IMR-90 (cell line): ENCODE results near the gene XRCC3. TPM values are rescaled to one million over a fixed set of nuclear protein-coding genes. Genes with fewer than 3 reads are reported as not detected.

ENCODE experiments used
- ATAC-seq: fragments of 200-7000 bp; cut with Tn5 transposase; 2 replicates; pipeline ENCODE4 v1.9.1; 2020; ENCODE audit warnings: low read depth, mild to moderate bottlenecking, moderate library complexity
- BruUV-seq: library from RNA; stranded (reverse); fragments of 400-500 nt; replicated peaks from 2 replicates; lab custom pipeline; 2021; lab: Mats Ljungman, UMichigan
- CTCF ChIA-PET: fragments of 300-600 bp; formaldehyde crosslinking; extraction: SDS; loops from one replicate; lab custom pipeline; 2021; ENCODE audit warnings: antibody characterized with exemption; lab: Yijun Ruan, JAX
- POLR2A ChIA-PET: fragments of 300-600 bp; sonication (Branson Sonifier 250); formaldehyde crosslinking; loops from one replicate; lab custom pipeline; 2022; ENCODE audit warnings: antibody characterized with exemption; ENCODE audit not compliant: unreplicated experiment; lab: Charles Lee
- DNase-seq: peaks from one replicate; pipeline ENCODE4 v3.0.0; 2013
- H2AFZ ChIP-seq: replicated peaks from 2 replicates; pipeline ENCODE3; 2013; ENCODE audit warnings: low read length, mild to moderate bottlenecking; ENCODE audit not compliant: poor library complexity
- H2AK5ac ChIP-seq: 2 replicates; pipeline ENCODE4 v1.6.1; 2013; ENCODE audit warnings: low read depth, low read length, inconsistent platforms
- H2AK9ac ChIP-seq: replicated peaks from 2 replicates; pipeline ENCODE3; 2013; ENCODE audit warnings: mild to moderate bottlenecking, low read depth, low read length, moderate library complexity; ENCODE audit not compliant: poor library complexity
- H2BK120ac ChIP-seq: 2 replicates; pipeline ENCODE4 v1.6.1; 2013; ENCODE audit warnings: low read depth, low read length, inconsistent platforms
- H2BK15ac ChIP-seq: 3 replicates; pipeline ENCODE4 v1.6.1; 2013; ENCODE audit warnings: low read depth, low read length, inconsistent platforms
- H2BK20ac ChIP-seq: 2 replicates; pipeline ENCODE4 v1.6.1; 2013; ENCODE audit warnings: low read depth, mild to moderate bottlenecking, inconsistent platforms, low read length, moderate library complexity
- H2BK5ac ChIP-seq: 2 replicates; pipeline ENCODE4 v1.6.1; 2013; ENCODE audit warnings: mild to moderate bottlenecking, low read depth, low read length, inconsistent platforms; ENCODE audit not compliant: poor library complexity, severe bottlenecking
- H3K14ac ChIP-seq: replicated peaks from 2 replicates; pipeline ENCODE4 v1.6.1; 2013; ENCODE audit warnings: low read depth, low read length, inconsistent platforms
- H3K18ac ChIP-seq: 2 replicates; pipeline ENCODE4 v1.6.1; 2013; ENCODE audit warnings: low read depth, low read length, control low read depth
- H3K23ac ChIP-seq: 2 replicates; pipeline ENCODE4 v1.6.1; 2013; ENCODE audit warnings: low read depth, low read length, inconsistent platforms
- H3K27ac ChIP-seq: 2 replicates; pipeline ENCODE4 v1.5.1; 2013; ENCODE audit warnings: mild to moderate bottlenecking, control low read depth, low read length; ENCODE audit not compliant: insufficient read depth
- H3K27me3 ChIP-seq: 2 replicates; pipeline ENCODE4 v1.6.1; 2013; ENCODE audit warnings: low read length; ENCODE audit not compliant: control insufficient read depth, insufficient read depth
- H3K36me3 ChIP-seq: 2 replicates; pipeline ENCODE4 v1.6.1; 2013; ENCODE audit warnings: low read length, mixed read lengths; ENCODE audit not compliant: control insufficient read depth, insufficient read depth
- H3K4ac ChIP-seq: 2 replicates; pipeline ENCODE4 v1.6.1; 2013; ENCODE audit warnings: low read depth, low read length, inconsistent platforms
- H3K4me1 ChIP-seq: 2 replicates; pipeline ENCODE4 v1.6.1; 2013; ENCODE audit warnings: low read length, mixed read lengths; ENCODE audit not compliant: control insufficient read depth, insufficient read depth
- H3K4me2 ChIP-seq: 2 replicates; pipeline ENCODE4 v1.6.1; 2013; ENCODE audit warnings: low read depth, mild to moderate bottlenecking, control low read depth, low read length, moderate library complexity
- H3K4me3 ChIP-seq: 2 replicates; pipeline ENCODE4 v1.5.1; 2013; ENCODE audit warnings: low read depth, mild to moderate bottlenecking, control low read depth, low read length, moderate library complexity; ENCODE audit not compliant: insufficient read depth
- H3K56ac ChIP-seq: 2 replicates; pipeline ENCODE4 v1.6.1; 2013; ENCODE audit warnings: low read length, inconsistent platforms; ENCODE audit not compliant: insufficient read depth; ENCODE audit errors: extremely low read depth
- H3K79me1 ChIP-seq, 2 experiments: 2 replicates each; pipeline ENCODE4 v1.6.1; 2013; ENCODE audit warnings: low read length in 2 of 2, inconsistent platforms in 1 of 2, low read depth in 1 of 2
- H3K9ac ChIP-seq: 2 replicates; pipeline ENCODE4 v1.6.1; 2013; ENCODE audit warnings: low read depth, low read length, control low read depth
- H3K9me1 ChIP-seq: 2 replicates; pipeline ENCODE4 v1.6.1; 2013; ENCODE audit warnings: low read length, inconsistent platforms; ENCODE audit not compliant: insufficient read depth
- H3K9me3 ChIP-seq: 2 replicates; pipeline ENCODE4 v1.6.1; 2013; ENCODE audit warnings: low read length; ENCODE audit not compliant: control insufficient read depth, insufficient read depth
- H4K20me1 ChIP-seq: 2 replicates; pipeline ENCODE4 v1.6.1; 2013; ENCODE audit warnings: low read length, inconsistent platforms; ENCODE audit not compliant: insufficient read depth
- H4K5ac ChIP-seq: 2 replicates; pipeline ENCODE4 v1.6.1; 2013; ENCODE audit warnings: mild to moderate bottlenecking, low read depth, low read length, control low read depth
- H4K8ac ChIP-seq, 2 experiments: 2 replicates each; pipeline ENCODE4 v1.6.1; 2013; ENCODE audit warnings: low read depth in 2 of 2, low read length in 2 of 2, control low read depth in 1 of 2, inconsistent platforms in 1 of 2
- H4K91ac ChIP-seq: 2 replicates; pipeline ENCODE4 v1.6.1; 2013; ENCODE audit warnings: low read depth, low read length, inconsistent platforms; ENCODE audit not compliant: insufficient read depth
- CEBPB ChIP-seq: IDR thresholded peaks from 2 replicates; pipeline ENCODE4 v1.6.1; 2012; ENCODE audit warnings: low read depth, low read length, improper control_type of control experiment
- CHD1 ChIP-seq: IDR thresholded peaks from 2 replicates; pipeline ENCODE4 v1.6.1; 2012; ENCODE audit warnings: low read depth, low read length, improper control_type of control experiment
- ELK1 ChIP-seq: fragments of 150-350 bp; IDR thresholded peaks from 2 replicates; pipeline ENCODE4 v1.6.1; 2016; ENCODE audit warnings: low read depth, mild to moderate bottlenecking, low read length, moderate library complexity, borderline replicate concordance
- FOS ChIP-seq: fragments of 150-350 bp; IDR thresholded peaks from 2 replicates; pipeline ENCODE4 v1.6.1; 2016; ENCODE audit warnings: low read depth, low read length
- MAFK ChIP-seq: IDR thresholded peaks from 2 replicates; pipeline ENCODE4 v1.6.1; 2012; ENCODE audit warnings: low read depth, low read length, improper control_type of control experiment
- MAZ ChIP-seq: IDR thresholded peaks from 2 replicates; pipeline ENCODE4 v1.6.1; 2012; ENCODE audit warnings: low read depth, mild to moderate bottlenecking, low read length, improper control_type of control experiment, moderate library complexity, borderline replicate concordance
- MXI1 ChIP-seq: IDR thresholded peaks from 2 replicates; pipeline ENCODE4 v1.6.1; 2012; ENCODE audit warnings: low read depth, mild to moderate bottlenecking, low read length, moderate library complexity, borderline replicate concordance
- NFE2L2 ChIP-seq: fragments of 150-350 bp; IDR thresholded peaks from 2 replicates; pipeline ENCODE4 v1.6.1; 2016; ENCODE audit warnings: low read depth, mild to moderate bottlenecking, low read length
- POLR2A ChIP-seq: IDR thresholded peaks from 2 replicates; pipeline ENCODE4 v1.6.1; 2012; ENCODE audit warnings: mild to moderate bottlenecking, low read depth, low read length
- RAD21 ChIP-seq: IDR thresholded peaks from 2 replicates; pipeline ENCODE4 v1.6.1; 2012; ENCODE audit warnings: low read length, improper control_type of control experiment
- RCOR1 ChIP-seq: IDR thresholded peaks from 2 replicates; pipeline ENCODE4 v1.6.1; 2012; ENCODE audit warnings: mild to moderate bottlenecking, low read length, improper control_type of control experiment; ENCODE audit not compliant: insufficient replicate concordance
- RFX5 ChIP-seq: IDR thresholded peaks from 2 replicates; pipeline ENCODE4 v1.8.0; 2012; ENCODE audit warnings: low read depth, mild to moderate bottlenecking, low read length, moderate library complexity
- SMC3 ChIP-seq: fragments of 150-350 bp; IDR thresholded peaks from 2 replicates; pipeline ENCODE4 v1.6.1; 2016; ENCODE audit warnings: low read depth, mild to moderate bottlenecking, antibody characterized with exemption, low read length, moderate library complexity
- WGBS, 2 experiments: methylation state at CpG; one replicate each; pipeline versions ENCODE4 v1.1.5 to v1.1.7; 2013; ENCODE audit warnings: missing lambda C conversion rate in 2 of 2; ENCODE audit not compliant: insufficient read length in 1 of 2; ENCODE audit errors: extremely low coverage in 2 of 2; 5-methylcytosine and 5-hydroxymethylcytosine counted together
- dilution Hi-C: fragments of 300-500 bp; cut with HindIII; formaldehyde crosslinking; loops from one replicate; pipeline ENCODE4 v1.14.3; 2018; ENCODE audit warnings: low sequenced_read_pairs; ENCODE audit not compliant: unreplicated experiment
- in situ Hi-C: fragments of 300-500 bp; cut with MboI; formaldehyde crosslinking; loops from 3 replicates; pipeline ENCODE4 v1.14.3; 2019; ENCODE audit warnings: low sequenced_read_pairs, inconsistent platforms, mixed read lengths
- intact Hi-C: fragments of 100-400 bp; cut with micrococcal nuclease; formaldehyde crosslinking; loops from 2 replicates; pipeline ENCODE4 v1.10.0; 2022
- polyA plus RNA-seq, 3 experiments: library from polyadenylated mRNA; depleted of rRNA; stranded (reverse); fragments of >200 nt; gene quantifications; 2 replicates each; pipeline ENCODE4 v1.2.3, GENCODE V29; 2012; ENCODE audit warnings: low replicate concordance in 1 of 3
- total RNA-seq: library from RNA; depleted of rRNA; stranded (reverse); fragments of >200 nt; gene quantifications from 2 replicates; pipeline ENCODE4 v1.2.3, GENCODE V29; 2012
- TF ChIP-seq, protein P1 (sequence below): fragments of 150-350 bp; IDR thresholded peaks from 2 replicates; pipeline ENCODE4 v1.6.1; 2017; ENCODE audit warnings: mild to moderate bottlenecking, antibody characterized with exemption, low read length, low read depth
- TF ChIP-seq, protein P2 (sequence below): conservative IDR thresholded peaks from 2 replicates; pipeline ENCODE4 v1.5.1; 2012; ENCODE audit warnings: mild to moderate bottlenecking, low read depth, low read length, improper control_type of control experiment

XRCC3 gene
- total and polyA plus RNA-seq, 2 of the 4 experiments (the other 2 are of a cell fraction) = 8.1 to 9.5 TPM

GRCh38 chr14:103745424-103745823 lies 30.2 kb upstream of the XRCC3 start:
- no peak overlapping the region for H2AK5ac ChIP-seq
- no peak overlapping the region for H4K8ac ChIP-seq
- ChIA-PET POLR2A (no interaction called here), CTCF (no interaction called here)
- no peaks in the 10 kb centered on the region for H3K36me3 ChIP-seq
- H4K5ac ChIP-seq = no peak overlapping the region
- H3K9ac ChIP-seq = no peak overlapping the region
- no peak overlapping the region for H2BK120ac ChIP-seq
- H3K56ac ChIP-seq = no peak overlapping the region
- ATAC-seq (no peak), DNase-seq (no peak)
- in situ Hi-C loops = no loop called here
- H2BK20ac ChIP-seq = no peak overlapping the region
- no peak overlapping the region for H2AFZ ChIP-seq
- H3K14ac ChIP-seq = no peak overlapping the region
- no peak overlapping the region for H3K27ac ChIP-seq
- peaks cover 2% of the 10 kb centered on the region; the same call in 1 of the 2 replicates for H3K4me1 ChIP-seq
- no peak overlapping the region for H3K4me2 ChIP-seq
- 0 out of 4 replicates have a peak, but pooled peaks cover 0 to 2% of the 10 kb centered on the region in 2 experiments for H3K79me1 ChIP-seq
- intact Hi-C loops = no loop called here
- H3K9me1 ChIP-seq = peaks cover 7% of the 10 kb centered on the region; the same call in 1 of the 2 replicates
- no peak overlapping the region for H2AK9ac ChIP-seq
- H3K4me3 ChIP-seq = no peak overlapping the region
- no TSS peak for BruUV-seq
- no peak overlapping the region for H2BK15ac ChIP-seq
- dilution Hi-C loops = no loop called here
- no peaks in the 10 kb centered on the region for H3K9me3 ChIP-seq
- no peaks in the 10 kb centered on the region for H4K20me1 ChIP-seq
- no peak for TF ChIP-seq CHD1
- no peak for TF ChIP-seq MAZ
- TF ChIP-seq RAD21 = no peak
- TF ChIP-seq RFX5 = no peak
- TF ChIP-seq RCOR1 = no peak
- no peak for TF ChIP-seq CEBPB
- no peak for TF ChIP-seq SMC3
- TF ChIP-seq MAFK = no peak
- TF ChIP-seq NFE2L2 = no peak
- TF ChIP-seq ELK1 = no peak
- TF ChIP-seq, protein P1, sequence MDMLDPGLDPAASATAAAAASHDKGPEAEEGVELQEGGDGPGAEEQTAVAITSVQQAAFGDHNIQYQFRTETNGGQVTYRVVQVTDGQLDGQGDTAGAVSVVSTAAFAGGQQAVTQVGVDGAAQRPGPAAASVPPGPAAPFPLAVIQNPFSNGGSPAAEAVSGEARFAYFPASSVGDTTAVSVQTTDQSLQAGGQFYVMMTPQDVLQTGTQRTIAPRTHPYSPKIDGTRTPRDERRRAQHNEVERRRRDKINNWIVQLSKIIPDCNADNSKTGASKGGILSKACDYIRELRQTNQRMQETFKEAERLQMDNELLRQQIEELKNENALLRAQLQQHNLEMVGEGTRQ = no peak
- no peak for TF ChIP-seq FOS
- TF ChIP-seq, protein P2, sequence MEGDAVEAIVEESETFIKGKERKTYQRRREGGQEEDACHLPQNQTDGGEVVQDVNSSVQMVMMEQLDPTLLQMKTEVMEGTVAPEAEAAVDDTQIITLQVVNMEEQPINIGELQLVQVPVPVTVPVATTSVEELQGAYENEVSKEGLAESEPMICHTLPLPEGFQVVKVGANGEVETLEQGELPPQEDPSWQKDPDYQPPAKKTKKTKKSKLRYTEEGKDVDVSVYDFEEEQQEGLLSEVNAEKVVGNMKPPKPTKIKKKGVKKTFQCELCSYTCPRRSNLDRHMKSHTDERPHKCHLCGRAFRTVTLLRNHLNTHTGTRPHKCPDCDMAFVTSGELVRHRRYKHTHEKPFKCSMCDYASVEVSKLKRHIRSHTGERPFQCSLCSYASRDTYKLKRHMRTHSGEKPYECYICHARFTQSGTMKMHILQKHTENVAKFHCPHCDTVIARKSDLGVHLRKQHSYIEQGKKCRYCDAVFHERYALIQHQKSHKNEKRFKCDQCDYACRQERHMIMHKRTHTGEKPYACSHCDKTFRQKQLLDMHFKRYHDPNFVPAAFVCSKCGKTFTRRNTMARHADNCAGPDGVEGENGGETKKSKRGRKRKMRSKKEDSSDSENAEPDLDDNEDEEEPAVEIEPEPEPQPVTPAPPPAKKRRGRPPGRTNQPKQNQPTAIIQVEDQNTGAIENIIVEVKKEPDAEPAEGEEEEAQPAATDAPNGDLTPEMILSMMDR = no peak
- TF ChIP-seq MXI1 = no peak
- TF ChIP-seq POLR2A = no peak
- H3K27me3 ChIP-seq = no peaks in the 10 kb centered on the region
- no peak overlapping the region for H3K18ac ChIP-seq
- no peak overlapping the region for H3K4ac ChIP-seq
- H3K23ac ChIP-seq = no peak overlapping the region
- H4K91ac ChIP-seq = no peak overlapping the region
- H2BK5ac ChIP-seq = no peak overlapping the region
- WGBS, 2 experiments = 96% methylated on average over 3 of the region's 5 CpGs; no CpG with 5 or more reads in 1 of the 2 experiments
